HG03135 (cell line): Measurements from ENCODE around the gene CFAP299.

Experiments
- ATAC-seq: cut with Tn5 transposase; IDR thresholded peaks from one replicate; pipeline ENCODE4 v1.9.1; 2021; ENCODE audit warnings: mild to moderate bottlenecking, moderate library complexity; ENCODE audit not compliant: unreplicated experiment

The CFAP299 gene

GRCh38 chr4:80806472-80806871 is 470.9 kb downstream of the CFAP299 start:
- no peak for ATAC-seq

GRCh38 chr4:80809039-80809729 is 473.7 kb downstream of the CFAP299 start:
- ATAC-seq: no peak

GRCh38 chr4:80811406-80811805 is 475.9 kb downstream of the CFAP299 start:
- ATAC-seq: no peak

- ATAC-seq: no peak
Measured at GRCh38 chr4:80812145-80812544, 476.6 kb downstream of the CFAP299 start.

- ATAC-seq: no peak
Measured at GRCh38 chr4:80814266-80814665, 478.7 kb downstream of the CFAP299 start.

- no peak for ATAC-seq
Measured at GRCh38 chr4:80831383-80832361, 496.1 kb downstream of the CFAP299 start.

- ATAC-seq: no peak
Measured at GRCh38 chr4:80839281-80839680, 503.8 kb downstream of the CFAP299 start.

- ATAC-seq: no peak
Measured at GRCh38 chr4:80839792-80840191, 504.3 kb downstream of the CFAP299 start.

GRCh38 chr4:80840396-80840795 is 504.9 kb downstream of the CFAP299 start:
- ATAC-seq: no peak

GRCh38 chr4:80841587-80842281 is 506.2 kb downstream of the CFAP299 start:
- no peak for ATAC-seq

GRCh38 chr4:80846210-80846609 is 510.7 kb downstream of the CFAP299 start:
- ATAC-seq: no peak

GRCh38 chr4:80852061-80852460 is 516.5 kb downstream of the CFAP299 start:
- no peak for ATAC-seq

- no peak for ATAC-seq
Measured at GRCh38 chr4:80873571-80873970, 538.0 kb downstream of the CFAP299 start.

- ATAC-seq: no peak
Measured at GRCh38 chr4:80874979-80875378, 539.4 kb downstream of the CFAP299 start.

- ATAC-seq: peak; percentile 95
Measured at GRCh38 chr4:80875642-80876041, 540.1 kb downstream of the CFAP299 start.

GRCh38 chr4:80876810-80877209 is 541.3 kb downstream of the CFAP299 start:
- peak; percentile 68 for ATAC-seq

GRCh38 chr4:80878218-80878617 is 542.7 kb downstream of the CFAP299 start:
- no peak for ATAC-seq

GRCh38 chr4:80897537-80898303 is 562.2 kb downstream of the CFAP299 start:
- ATAC-seq: peak; percentile 63

- ATAC-seq: no peak
Measured at GRCh38 chr4:80900908-80901307, 565.4 kb downstream of the CFAP299 start.

- no peak for ATAC-seq
Measured at GRCh38 chr4:80903020-80903419, 567.5 kb downstream of the CFAP299 start.

GRCh38 chr4:80909938-80910337 is 574.4 kb downstream of the CFAP299 start:
- no peak for ATAC-seq
